ENCODE results near the gene CFDP1.

DNA sequence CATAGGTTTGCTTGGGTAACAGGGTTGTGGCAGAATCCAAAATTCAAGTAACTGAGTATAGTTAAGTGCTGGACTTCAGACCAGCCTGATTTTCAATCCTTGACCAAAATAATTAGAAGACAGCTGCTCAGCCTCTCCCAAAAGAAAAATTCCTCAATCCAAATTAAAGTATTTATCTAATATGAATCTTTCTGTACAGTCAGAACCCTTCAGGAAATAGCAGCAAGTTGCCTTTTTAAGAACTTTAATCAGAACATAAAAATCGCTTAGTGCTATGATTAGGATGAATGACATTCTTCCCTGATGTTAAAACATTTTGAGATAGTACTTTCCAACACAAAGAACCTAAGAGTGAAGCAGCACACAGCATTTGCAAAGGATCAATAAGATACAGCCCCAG, 50.2 kb downstream of the CFDP1 start:
- TF ChIP-seq, protein P1, sequence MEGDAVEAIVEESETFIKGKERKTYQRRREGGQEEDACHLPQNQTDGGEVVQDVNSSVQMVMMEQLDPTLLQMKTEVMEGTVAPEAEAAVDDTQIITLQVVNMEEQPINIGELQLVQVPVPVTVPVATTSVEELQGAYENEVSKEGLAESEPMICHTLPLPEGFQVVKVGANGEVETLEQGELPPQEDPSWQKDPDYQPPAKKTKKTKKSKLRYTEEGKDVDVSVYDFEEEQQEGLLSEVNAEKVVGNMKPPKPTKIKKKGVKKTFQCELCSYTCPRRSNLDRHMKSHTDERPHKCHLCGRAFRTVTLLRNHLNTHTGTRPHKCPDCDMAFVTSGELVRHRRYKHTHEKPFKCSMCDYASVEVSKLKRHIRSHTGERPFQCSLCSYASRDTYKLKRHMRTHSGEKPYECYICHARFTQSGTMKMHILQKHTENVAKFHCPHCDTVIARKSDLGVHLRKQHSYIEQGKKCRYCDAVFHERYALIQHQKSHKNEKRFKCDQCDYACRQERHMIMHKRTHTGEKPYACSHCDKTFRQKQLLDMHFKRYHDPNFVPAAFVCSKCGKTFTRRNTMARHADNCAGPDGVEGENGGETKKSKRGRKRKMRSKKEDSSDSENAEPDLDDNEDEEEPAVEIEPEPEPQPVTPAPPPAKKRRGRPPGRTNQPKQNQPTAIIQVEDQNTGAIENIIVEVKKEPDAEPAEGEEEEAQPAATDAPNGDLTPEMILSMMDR (conservative IDR thresholded peaks at IDR 0.05; ENCODE audit: low read depth, low read length): no peak
- no peak for TF ChIP-seq EZH2 (IDR thresholded peaks at IDR 0.05; ENCODE audit: borderline replicate concordance, low read depth, low read length, poor library complexity, severe bottlenecking)
